CD4-positive, alpha-beta memory T cell (primary cell): ENCODE data around the gene MMP20. TPM values are rescaled to one million over a fixed set of nuclear protein-coding genes. Genes with fewer than 3 reads are reported as not detected.

Experiments
- CTCF ChIA-PET: fragments of 350-600 bp; sonication (Branson Sonifier 250); formaldehyde crosslinking; loops from one replicate; lab custom pipeline; 2021; ENCODE audit warnings: inconsistent platforms; ENCODE audit not compliant: partially characterized antibody; lab: Charles Lee
- POLR2A ChIA-PET: fragments of 350-600 bp; sonication (Branson Sonifier 250); formaldehyde crosslinking; loops from one replicate; lab custom pipeline; 2021; ENCODE audit not compliant: partially characterized antibody; lab: Charles Lee
- DNase-seq, 5 donors: peaks; one replicate each; pipeline versions ENCODE4 v3.0.0 to v3.0.0-alpha.2; 2020 to 2022; ENCODE audit warnings: mixed read lengths in 1 of 5
- H3K27ac ChIP-seq: one replicate; pipeline ENCODE4 v1.7.0; 2013; ENCODE audit warnings: low read depth, low read length
- H3K27me3 ChIP-seq: 2 replicates; pipeline ENCODE4 v1.7.0; 2013; ENCODE audit warnings: mild to moderate bottlenecking, low read length, moderate library complexity; ENCODE audit not compliant: insufficient read depth
- H3K36me3 ChIP-seq: 2 replicates; pipeline ENCODE4 v1.7.0; 2013; ENCODE audit warnings: mild to moderate bottlenecking, low read length, moderate library complexity; ENCODE audit not compliant: insufficient read depth
- H3K4me1 ChIP-seq: 2 replicates; pipeline ENCODE4 v1.7.0; 2013; ENCODE audit warnings: mild to moderate bottlenecking, low read length, moderate library complexity; ENCODE audit not compliant: insufficient read depth
- H3K4me3 ChIP-seq, 2 donors: one replicate each; pipeline ENCODE4 v1.7.0; 2013; ENCODE audit warnings: low read length in 2 of 2, mild to moderate bottlenecking in 1 of 2
- H3K9me3 ChIP-seq, 2 donors: one replicate each; pipeline ENCODE4 v1.7.0; 2013; ENCODE audit warnings: low read length in 2 of 2, control low read depth in 1 of 2; ENCODE audit not compliant: control insufficient read depth in 1 of 2
- H3K27ac Mint-ChIP-seq, 7 donors: one replicate each; pipeline ENCODE4 v1.8.0; 2020 to 2021; ENCODE audit warnings: mixed read lengths in 7 of 7, mild to moderate bottlenecking in 6 of 7, inconsistent platforms in 3 of 7, moderate library complexity in 3 of 7
- H3K27me3 Mint-ChIP-seq, 2 donors: one replicate each; pipeline ENCODE4 v1.8.0; 2020 to 2021; ENCODE audit warnings: mixed read lengths in 2 of 2
- H3K36me3 Mint-ChIP-seq, 2 donors: one replicate each; pipeline ENCODE4 v1.8.0; 2020 to 2021; ENCODE audit warnings: mixed read lengths in 2 of 2, inconsistent platforms in 1 of 2, mild to moderate bottlenecking in 1 of 2
- H3K4me1 Mint-ChIP-seq, 4 donors: one replicate each; pipeline ENCODE4 v1.8.0; 2020 to 2021; ENCODE audit warnings: mixed read lengths in 4 of 4, mild to moderate bottlenecking in 1 of 4
- H3K4me3 Mint-ChIP-seq, 8 donors: one replicate each; pipeline ENCODE4 v1.8.0; 2020 to 2021; ENCODE audit warnings: mixed read lengths in 8 of 8, mild to moderate bottlenecking in 7 of 8, moderate library complexity in 6 of 8, inconsistent platforms in 3 of 8
- H3K9me3 Mint-ChIP-seq, 8 donors: one replicate each; pipeline ENCODE4 v1.8.0; 2020 to 2021; ENCODE audit warnings: mixed read lengths in 8 of 8, mild to moderate bottlenecking in 5 of 8, inconsistent platforms in 3 of 8, moderate library complexity in 1 of 8
- intact Hi-C: fragments of 100-400 bp; cut with micrococcal nuclease; formaldehyde crosslinking; loops from one replicate; pipeline ENCODE4 v1.15.1; 2023
- polyA plus RNA-seq, 2 donors: library from polyadenylated mRNA; unstranded; fragments of 300-500 nt; fragmentation: Illumina TruSeq; gene quantifications; one replicate each; pipeline ENCODE4 v1.2.3, GENCODE V29; 2021
- total RNA-seq, 2 experiments: library from RNA; stranded (reverse); gene quantifications; one replicate each; pipeline ENCODE4 v1.2.3, GENCODE V29; 2021

The MMP20 gene
- total and polyA plus RNA-seq, 4 experiments from 2014 or later: not detected

- Mint-ChIP-seq H3K4me1 (peaks cover 0 to 2% (median 0%) of the 10 kb centered on the region in 4 donors), H3K27ac (no peak overlapping the region), H3K9me3 (peaks cover 0 to 2% (median 0%) of the 10 kb centered on the region in 8 donors), H3K36me3 (no peaks in the 10 kb centered on the region), H3K4me3 (no peak overlapping the region), H3K27me3 (peaks cover 2 to 9% of the 10 kb centered on the region in 2 donors)
- H3K4me3 ChIP-seq: no peak overlapping the region
- POLR2A ChIA-PET: no interaction called here
- H3K36me3 ChIP-seq: no peaks in the 10 kb centered on the region
- H3K27me3 ChIP-seq: no peaks in the 10 kb centered on the region
- DNase-seq: no peak
- H3K27ac ChIP-seq: no peak overlapping the region
- intact Hi-C loops: no loop called here
- CTCF ChIA-PET: interaction anchor here (3.3 kb wide), 1 partner anchor 10 kb away, joined by 23 read pairs; no protein-coding TSS in a partner anchor
- H3K9me3 ChIP-seq: no peaks in the 10 kb centered on the region
- H3K4me1 ChIP-seq: no peaks in the 10 kb centered on the region
Observed at GRCh38 chr11:102604011-102604410, 21.1 kb downstream of the MMP20 start.

- Histone ChIP-seq H3K27me3 (no peaks in the 10 kb centered on the region), H3K36me3 (no peaks in the 10 kb centered on the region), H3K9me3 (no peaks in the 10 kb centered on the region), H3K4me3 (no peak overlapping the region), H3K27ac (no peak overlapping the region), H3K4me1 (no peaks in the 10 kb centered on the region)
- peaks cover 2 to 9% of the 10 kb centered on the region in 2 donors for H3K27me3 Mint-ChIP-seq
- ChIA-PET POLR2A (no interaction called here), CTCF (interaction anchor here (3.3 kb wide), 1 partner anchor 10 kb away, joined by 23 read pairs; no protein-coding TSS in a partner anchor)
- peaks cover 0 to 2% (median 0%) of the 10 kb centered on the region in 8 donors for H3K9me3 Mint-ChIP-seq
- no peak overlapping the region for H3K4me3 Mint-ChIP-seq
- no peak for DNase-seq
- peaks cover 0 to 2% (median 0%) of the 10 kb centered on the region in 4 donors for H3K4me1 Mint-ChIP-seq
- intact Hi-C loops: no loop called here
- no peaks in the 10 kb centered on the region for H3K36me3 Mint-ChIP-seq
- H3K27ac Mint-ChIP-seq: no peak overlapping the region
Observed at GRCh38 chr11:102603576-102603975, 21.6 kb downstream of the MMP20 start.

- Mint-ChIP-seq H3K4me1 (peaks cover 0 to 2% (median 0%) of the 10 kb centered on the region in 4 donors), H3K4me3 (no peak overlapping the region), H3K27ac (no peak overlapping the region), H3K9me3 (peaks cover 0 to 2% (median 0%) of the 10 kb centered on the region in 8 donors), H3K36me3 (no peaks in the 10 kb centered on the region), H3K27me3 (peaks cover 2 to 9% of the 10 kb centered on the region in 2 donors)
- H3K4me1 ChIP-seq: no peaks in the 10 kb centered on the region
- ChIA-PET POLR2A (no interaction called here), CTCF (interaction anchor here (1.4 to 3.3 kb wide), 2 partner anchors 10 to 13 kb away, joined by 3 to 23 read pairs; no protein-coding TSS in a partner anchor)
- no peak overlapping the region for H3K27ac ChIP-seq
- H3K4me3 ChIP-seq: no peak overlapping the region
- intact Hi-C loops: no loop called here
- no peaks in the 10 kb centered on the region for H3K36me3 ChIP-seq
- no peaks in the 10 kb centered on the region for H3K9me3 ChIP-seq
- DNase-seq: no peak
- H3K27me3 ChIP-seq: no peaks in the 10 kb centered on the region
Observed at GRCh38 chr11:102603091-102603490, 22.0 kb downstream of the MMP20 start.

GRCh38 chr11:102600666-102601065 is 24.5 kb downstream of the MMP20 start:
- intact Hi-C loops: no loop called here
- Mint-ChIP-seq H3K9me3 (peaks cover 0 to 2% (median 0%) of the 10 kb centered on the region in 8 donors), H3K36me3 (no peaks in the 10 kb centered on the region), H3K4me3 (no peak overlapping the region), H3K27me3 (peaks cover 0 to 4% of the 10 kb centered on the region in 2 donors), H3K4me1 (peaks cover 0 to 2% (median 0%) of the 10 kb centered on the region in 4 donors), H3K27ac (peak overlapping the region in 1 of 7 donors; percentile 21)
- ChIA-PET CTCF (no interaction called here), POLR2A (no interaction called here)
- no peaks in the 10 kb centered on the region for H3K27me3 ChIP-seq
- DNase-seq: no peak
- H3K9me3 ChIP-seq: no peaks in the 10 kb centered on the region
- no peaks in the 10 kb centered on the region for H3K36me3 ChIP-seq
- H3K4me3 ChIP-seq: no peak overlapping the region
- no peaks in the 10 kb centered on the region for H3K4me1 ChIP-seq
- no peak overlapping the region for H3K27ac ChIP-seq

GRCh38 chr11:102599642-102600261 is 25.4 kb downstream of the MMP20 start:
- Histone ChIP-seq H3K36me3 (no peaks in the 10 kb centered on the region), H3K9me3 (no peaks in the 10 kb centered on the region), H3K27me3 (no peaks in the 10 kb centered on the region), H3K4me3 (no peak overlapping the region), H3K4me1 (no peaks in the 10 kb centered on the region), H3K27ac (no peak overlapping the region)
- H3K9me3 Mint-ChIP-seq: peaks cover 0 to 2% (median 0%) of the 10 kb centered on the region in 8 donors
- no peak for DNase-seq
- H3K36me3 Mint-ChIP-seq: no peaks in the 10 kb centered on the region
- H3K27me3 Mint-ChIP-seq: peaks cover 0 to 4% of the 10 kb centered on the region in 2 donors
- H3K4me3 Mint-ChIP-seq: no peak overlapping the region
- peaks cover 0 to 2% (median 0%) of the 10 kb centered on the region in 4 donors for H3K4me1 Mint-ChIP-seq
- H3K27ac Mint-ChIP-seq: no peak overlapping the region
- intact Hi-C loops: no loop called here
- POLR2A ChIA-PET: no interaction called here
- CTCF ChIA-PET: no interaction called here

GRCh38 chr11:102598272-102598671 is 26.9 kb downstream of the MMP20 start:
- intact Hi-C loops: no loop called here
- H3K4me3 Mint-ChIP-seq: no peak overlapping the region
- Histone ChIP-seq H3K27ac (no peak overlapping the region), H3K36me3 (no peaks in the 10 kb centered on the region), H3K4me1 (no peaks in the 10 kb centered on the region), H3K27me3 (no peaks in the 10 kb centered on the region), H3K4me3 (no peak overlapping the region), H3K9me3 (no peaks in the 10 kb centered on the region)
- no peak overlapping the region for H3K27ac Mint-ChIP-seq
- H3K9me3 Mint-ChIP-seq: peaks cover 0 to 2% (median 0%) of the 10 kb centered on the region in 8 donors
- H3K27me3 Mint-ChIP-seq: peaks cover 1 to 4% of the 10 kb centered on the region in 2 donors
- H3K36me3 Mint-ChIP-seq: no peaks in the 10 kb centered on the region
- ChIA-PET CTCF (interaction anchor here (1.2 to 1.4 kb wide), 3 partner anchors 9 to 207 kb away, joined by 3 read pairs; no protein-coding TSS in a partner anchor), POLR2A (no interaction called here)
- peaks cover 0 to 2% (median 0%) of the 10 kb centered on the region in 4 donors for H3K4me1 Mint-ChIP-seq
- DNase-seq: no peak

- H3K27me3 ChIP-seq: no peaks in the 10 kb centered on the region
- Mint-ChIP-seq H3K36me3 (no peaks in the 10 kb centered on the region), H3K27me3 (peaks cover 1 to 3% of the 10 kb centered on the region in 2 donors), H3K9me3 (peaks cover 0 to 2% (median 0%) of the 10 kb centered on the region in 8 donors), H3K27ac (no peak overlapping the region), H3K4me3 (no peak overlapping the region), H3K4me1 (peaks cover 0 to under 1% (median 0%) of the 10 kb centered on the region in 4 donors)
- no peak overlapping the region for H3K27ac ChIP-seq
- intact Hi-C loops: no loop called here
- CTCF ChIA-PET: interaction anchor here (1.4 kb wide), 1 partner anchor 206 kb away, joined by 3 read pairs; no protein-coding TSS in a partner anchor
- H3K4me1 ChIP-seq: no peaks in the 10 kb centered on the region
- POLR2A ChIA-PET: no interaction called here
- H3K9me3 ChIP-seq: no peaks in the 10 kb centered on the region
- no peak overlapping the region for H3K4me3 ChIP-seq
- no peaks in the 10 kb centered on the region for H3K36me3 ChIP-seq
- DNase-seq: no peak
Observed at GRCh38 chr11:102596578-102596977, 28.6 kb downstream of the MMP20 start.
